ENCODE data around the gene FAM3A.

DNA sequence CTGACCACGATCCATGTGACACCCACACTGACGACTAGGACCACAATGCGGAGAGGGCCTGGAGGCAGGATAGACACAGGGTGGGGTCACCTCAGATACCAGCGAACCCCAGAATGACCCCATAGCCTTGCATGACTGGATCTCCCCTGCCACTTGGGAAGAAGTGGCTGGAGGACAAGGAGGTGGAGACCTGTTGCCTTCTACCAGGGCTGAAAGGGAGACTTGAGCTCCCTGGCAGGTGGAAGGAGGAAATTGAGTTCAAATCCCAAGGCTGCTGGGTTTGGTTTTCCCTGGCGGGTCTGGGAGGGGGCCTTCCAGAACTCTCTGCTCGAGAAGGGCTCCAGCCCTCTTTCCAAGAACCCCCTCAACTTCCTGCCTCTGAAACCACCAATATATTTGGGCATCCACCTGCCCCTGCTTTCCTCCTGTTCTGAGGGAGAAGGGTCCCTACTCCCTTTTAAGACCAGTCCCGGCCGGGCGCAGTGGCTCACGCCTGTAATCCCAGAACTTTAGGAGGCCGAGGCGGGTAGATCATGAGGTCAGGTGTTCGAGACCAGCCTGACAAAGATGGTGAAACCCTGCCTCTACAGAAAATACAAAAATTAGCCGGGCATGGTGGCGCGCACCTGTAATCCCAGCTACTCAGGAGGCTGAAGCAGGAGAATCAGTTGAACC is 3.0 kb downstream of the FAM3A start:
- TF ChIP-seq, protein P1, sequence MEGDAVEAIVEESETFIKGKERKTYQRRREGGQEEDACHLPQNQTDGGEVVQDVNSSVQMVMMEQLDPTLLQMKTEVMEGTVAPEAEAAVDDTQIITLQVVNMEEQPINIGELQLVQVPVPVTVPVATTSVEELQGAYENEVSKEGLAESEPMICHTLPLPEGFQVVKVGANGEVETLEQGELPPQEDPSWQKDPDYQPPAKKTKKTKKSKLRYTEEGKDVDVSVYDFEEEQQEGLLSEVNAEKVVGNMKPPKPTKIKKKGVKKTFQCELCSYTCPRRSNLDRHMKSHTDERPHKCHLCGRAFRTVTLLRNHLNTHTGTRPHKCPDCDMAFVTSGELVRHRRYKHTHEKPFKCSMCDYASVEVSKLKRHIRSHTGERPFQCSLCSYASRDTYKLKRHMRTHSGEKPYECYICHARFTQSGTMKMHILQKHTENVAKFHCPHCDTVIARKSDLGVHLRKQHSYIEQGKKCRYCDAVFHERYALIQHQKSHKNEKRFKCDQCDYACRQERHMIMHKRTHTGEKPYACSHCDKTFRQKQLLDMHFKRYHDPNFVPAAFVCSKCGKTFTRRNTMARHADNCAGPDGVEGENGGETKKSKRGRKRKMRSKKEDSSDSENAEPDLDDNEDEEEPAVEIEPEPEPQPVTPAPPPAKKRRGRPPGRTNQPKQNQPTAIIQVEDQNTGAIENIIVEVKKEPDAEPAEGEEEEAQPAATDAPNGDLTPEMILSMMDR (IDR thresholded peaks at IDR 0.05 in 2 of 3, conservative IDR thresholded peaks at IDR 0.05 in 1 of 3; ENCODE audit: borderline replicate concordance in 1 of 3, insufficient read depth in 1 of 3, low read depth in 2 of 3, low read length in 2 of 3): no peak
- TF ChIP-seq ZFX (IDR thresholded peaks at IDR 0.05) (no peak), POLR2AphosphoS5 (IDR thresholded peaks at IDR 0.05; ENCODE audit: low read depth, low read length) (no peak), EZH2phosphoT487 (IDR thresholded peaks at IDR 0.05; ENCODE audit: borderline replicate concordance) (no peak), EZH2 (IDR thresholded peaks at IDR 0.05) (no peak), CEBPB (IDR thresholded peaks at IDR 0.05; ENCODE audit: low read depth) (no peak), POLR2A (IDR thresholded peaks at IDR 0.05; ENCODE audit: borderline replicate concordance, extremely low read depth, insufficient read depth, insufficient read length) (no peak)
- TF ChIP-seq, protein P2, sequence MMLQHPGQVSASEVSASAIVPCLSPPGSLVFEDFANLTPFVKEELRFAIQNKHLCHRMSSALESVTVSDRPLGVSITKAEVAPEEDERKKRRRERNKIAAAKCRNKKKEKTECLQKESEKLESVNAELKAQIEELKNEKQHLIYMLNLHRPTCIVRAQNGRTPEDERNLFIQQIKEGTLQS (IDR thresholded peaks at IDR 0.05): no peak
